Mucosa of gallbladder (tissue), 1 donor: ENCODE data around the gene BLTP2. TPM values are rescaled to one million over a fixed set of nuclear protein-coding genes. Genes with fewer than 3 reads are reported as not detected.

Source experiments
- DNase-seq: peaks from one replicate; pipeline ENCODE4 v3.0.0-alpha.2; 2020; ENCODE audit warnings: low spot score
- total RNA-seq: library from RNA; stranded (reverse); gene quantifications from one replicate; pipeline ENCODE4 v1.2.1, GENCODE V29; 2021
- donor health status: DM: no; HTN: no; CAD: no.

BLTP2 gene
- total RNA-seq, 1 donor from 2014 or later = 161 TPM

GRCh38 chr17:28598799-28599310 lies 46.1 kb downstream of the BLTP2 start, which contains the start of gene SPAG5:
Gene SPAG5, minus strand, starts transcription at chr17:28599025. Its CDS starts 79 bp downstream, at chr17:28598946.
- peak; percentile 94 for DNase-seq

GRCh38 chr17:28598389-28598788 lies 46.6 kb downstream of the BLTP2 start:
- no peak for DNase-seq

GRCh38 chr17:28597606-28598383 lies 47.2 kb downstream of the BLTP2 start:
- DNase-seq = no peak

Other genes with a start within 250 kb of the BLTP2 start
- gene SLC46A1, start 238.9 kb downstream of the BLTP2 start, total RNA-seq = 46.2 TPM
- gene SLC13A2, start 171.5 kb downstream of the BLTP2 start, total RNA-seq = 55.0 TPM
- gene FOXN1, start 138.8 kb downstream of the BLTP2 start, total RNA-seq = 0.06 TPM
- 44.0 TPM for gene UNC119, start 92.5 kb downstream of the BLTP2 start, total RNA-seq
- gene PIGS, start 73.6 kb downstream of the BLTP2 start, total RNA-seq = 65.9 TPM
- 39.8 TPM for gene ALDOC, start 68.3 kb downstream of the BLTP2 start, total RNA-seq
- 6.4 TPM for gene SPAG5, start 46.1 kb downstream of the BLTP2 start, total RNA-seq
- gene RSKR, start 31.0 kb downstream of the BLTP2 start, total RNA-seq = 9.0 TPM
- gene SDF2, start 16.7 kb upstream of the BLTP2 start, total RNA-seq = 73.4 TPM
- 59.8 TPM for gene SUPT6H, start 17.0 kb upstream of the BLTP2 start, total RNA-seq
- gene PROCA1, start 66.7 kb upstream of the BLTP2 start, total RNA-seq = 4.5 TPM
- 70.2 TPM for gene RAB34, start 72.7 kb upstream of the BLTP2 start, total RNA-seq
- 1,157 TPM for gene RPL23A, start 74.8 kb upstream of the BLTP2 start, total RNA-seq
- gene TLCD1, start 81.1 kb upstream of the BLTP2 start, total RNA-seq = 6.3 TPM
- gene NEK8, start 83.6 kb upstream of the BLTP2 start, total RNA-seq = 8.1 TPM
- 115 TPM for gene TRAF4, start 98.9 kb upstream of the BLTP2 start, total RNA-seq
- 45.3 TPM for gene FAM222B, start 197.6 kb upstream of the BLTP2 start, total RNA-seq
- gene ERAL1, start 209.9 kb upstream of the BLTP2 start, total RNA-seq = 33.6 TPM